Body of pancreas (tissue), 4 donors: ENCODE data around the gene NHLH1.

ENCODE experiments used
- CTCF ChIP-seq, 7 experiments: fragments of 450-650 bp in 4 of 7; fragments of 200-600 bp in 3 of 7; sonication (generic) in 3 of 7; IDR thresholded peaks; one replicate each; pipeline ENCODE4 v1.5.1; 2016 to 2019; ENCODE audit warnings: antibody characterized with exemption in 7 of 7
- POLR2A ChIP-seq, 3 donors: fragments of 450-650 bp; IDR thresholded peaks; one replicate each; pipeline ENCODE4 v1.6.1; 2016; ENCODE audit warnings: antibody characterized with exemption in 3 of 3, mild to moderate bottlenecking in 2 of 3

GRCh38 chr1:160403244-160403643 is 36.4 kb downstream of the NHLH1 start:
- no peak for TF ChIP-seq CTCF (IDR thresholded peaks at IDR 0.05)
- no peak for TF ChIP-seq POLR2A (IDR thresholded peaks at IDR 0.05)
